ENCODE data around the gene APOBEC3G.
"Not testable (repeated sequence)": the region's sequence is repeated elsewhere in the genome, so short reads cannot be mapped to it uniquely, and the experiment has no call there.

Gene APOBEC3G

DNA sequence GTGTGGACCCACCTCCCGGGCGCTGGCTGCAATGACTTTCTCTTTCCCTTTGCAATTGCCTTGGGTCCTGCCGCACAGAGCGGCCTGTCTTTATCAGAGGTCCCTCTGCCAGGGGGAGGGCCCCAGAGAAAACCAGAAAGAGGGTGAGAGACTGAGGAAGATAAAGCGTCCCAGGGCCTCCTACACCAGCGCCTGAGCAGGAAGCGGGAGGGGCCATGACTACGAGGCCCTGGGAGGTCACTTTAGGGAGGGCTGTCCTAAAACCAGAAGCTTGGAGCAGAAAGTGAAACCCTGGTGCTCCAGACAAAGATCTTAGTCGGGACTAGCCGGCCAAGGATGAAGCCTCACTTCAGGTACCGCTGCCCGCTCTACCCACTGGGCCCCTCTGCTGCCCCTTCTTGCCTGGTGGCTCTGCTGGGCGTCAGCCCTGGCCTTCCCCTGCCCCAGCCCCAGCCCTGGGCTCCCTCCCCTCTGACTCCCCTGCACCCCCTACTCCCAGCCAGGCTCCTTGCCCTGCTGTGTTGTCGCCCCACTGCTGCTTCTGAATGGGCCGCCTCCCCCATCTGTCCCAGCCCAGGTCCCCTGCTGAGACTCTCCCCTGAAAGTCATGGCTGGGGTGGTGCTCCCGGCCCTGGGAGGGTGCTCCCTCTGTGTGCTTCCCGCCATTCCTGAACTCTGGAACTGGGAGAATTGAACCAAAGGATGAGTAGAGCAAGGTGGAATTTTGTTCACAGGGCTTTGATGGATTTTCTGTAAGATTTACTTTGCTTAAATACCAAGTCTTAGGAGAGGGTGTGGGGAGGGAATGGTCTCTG is at the start of gene APOBEC3G:
Gene APOBEC3G (plus strand): TSS at position 250 of the 815 bp plus-strand sequence. CDS start 87 bp downstream, at position 337.
- DNase-seq (ENCODE audit: low read depth in 1 of 2, low spot score in 1 of 2) = not testable (repeated sequence)

DNA sequence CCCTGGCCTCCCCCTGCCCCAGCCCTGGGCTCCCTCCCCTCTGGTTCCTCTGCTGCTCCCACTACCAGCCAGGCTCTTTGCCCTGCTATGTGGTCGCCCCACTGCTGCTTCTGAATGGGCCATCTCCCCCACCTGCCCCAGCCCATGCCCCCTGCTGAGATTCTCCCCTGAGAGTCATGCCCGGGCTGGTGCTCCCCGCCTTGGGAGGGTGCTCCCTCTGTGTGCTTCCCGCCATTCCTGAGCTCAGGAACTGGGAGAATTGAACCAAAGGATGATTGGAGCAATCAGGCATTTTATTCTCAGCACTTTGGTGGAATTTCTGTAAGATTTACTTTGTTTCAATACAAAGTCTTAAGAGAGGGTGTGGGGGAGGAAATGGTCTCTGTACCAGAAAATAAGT is 49.4 kb upstream of the APOBEC3G start:
- no peak for DNase-seq (ENCODE audit: low read depth in 1 of 2, low spot score in 1 of 2)

DNA sequence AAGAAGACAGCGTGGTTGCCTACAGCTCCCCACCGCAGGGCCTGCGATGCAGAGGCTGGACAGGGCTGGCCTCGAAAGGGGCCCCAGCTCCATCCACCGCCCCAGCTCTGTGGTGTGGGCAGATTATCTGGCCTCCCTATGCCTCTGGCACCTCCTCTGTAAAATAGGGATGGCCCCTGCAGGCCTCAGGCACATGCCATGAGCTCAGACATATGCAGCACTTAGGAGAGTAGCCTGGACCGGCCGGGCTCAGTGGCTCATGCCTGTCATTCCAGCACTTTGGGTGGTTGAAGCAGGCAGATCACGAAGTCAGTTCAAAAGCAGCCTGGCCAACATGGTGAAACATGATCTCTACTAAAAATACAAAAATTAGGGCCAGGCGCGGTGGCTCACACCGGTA is 48.8 kb upstream of the APOBEC3G start:
- DNase-seq (ENCODE audit: low read depth in 1 of 2, low spot score in 1 of 2) = no peak

DNA sequence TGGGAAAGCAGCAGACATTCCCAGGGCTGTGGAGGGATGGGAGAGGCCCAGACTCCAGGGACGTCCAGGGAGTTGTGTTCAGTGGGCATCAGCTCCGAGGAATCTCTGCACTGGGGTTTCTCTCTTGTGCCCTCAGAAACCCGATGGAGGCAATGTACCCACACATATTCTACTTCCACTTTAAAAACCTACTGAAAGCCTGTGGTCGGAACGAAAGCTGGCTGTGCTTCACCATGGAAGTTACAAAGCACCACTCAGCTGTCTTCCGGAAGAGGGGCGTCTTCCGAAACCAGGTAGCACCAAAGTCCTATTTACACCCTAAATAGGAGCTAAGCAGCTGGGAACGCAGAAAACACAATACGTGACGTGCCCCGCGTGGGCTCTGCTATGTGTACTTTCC is 47.8 kb upstream of the APOBEC3G start:
- no peak for DNase-seq (ENCODE audit: low read depth in 1 of 2, low spot score in 1 of 2)

DNA sequence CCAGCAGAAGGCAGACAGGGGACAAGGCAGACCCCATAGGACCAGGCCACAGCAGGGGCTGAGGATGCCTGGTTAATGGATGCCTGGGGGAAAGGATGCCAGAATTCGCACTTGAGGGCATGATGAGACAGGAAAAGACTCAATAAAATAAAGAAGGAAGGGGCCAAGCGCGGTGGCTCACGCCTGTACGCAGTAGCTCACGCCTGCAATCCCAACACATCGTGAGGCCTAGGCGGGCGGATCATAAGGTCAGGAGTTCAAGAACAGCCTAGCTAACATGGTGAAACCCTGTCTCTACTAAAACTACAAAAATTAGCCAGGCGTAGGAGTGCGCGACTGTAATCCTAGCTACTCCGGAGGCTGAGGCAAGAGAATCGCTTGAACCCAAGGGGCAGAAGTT is 46.4 kb upstream of the APOBEC3G start:
- DNase-seq (ENCODE audit: low read depth in 1 of 2, low spot score in 1 of 2) = no peak

DNA sequence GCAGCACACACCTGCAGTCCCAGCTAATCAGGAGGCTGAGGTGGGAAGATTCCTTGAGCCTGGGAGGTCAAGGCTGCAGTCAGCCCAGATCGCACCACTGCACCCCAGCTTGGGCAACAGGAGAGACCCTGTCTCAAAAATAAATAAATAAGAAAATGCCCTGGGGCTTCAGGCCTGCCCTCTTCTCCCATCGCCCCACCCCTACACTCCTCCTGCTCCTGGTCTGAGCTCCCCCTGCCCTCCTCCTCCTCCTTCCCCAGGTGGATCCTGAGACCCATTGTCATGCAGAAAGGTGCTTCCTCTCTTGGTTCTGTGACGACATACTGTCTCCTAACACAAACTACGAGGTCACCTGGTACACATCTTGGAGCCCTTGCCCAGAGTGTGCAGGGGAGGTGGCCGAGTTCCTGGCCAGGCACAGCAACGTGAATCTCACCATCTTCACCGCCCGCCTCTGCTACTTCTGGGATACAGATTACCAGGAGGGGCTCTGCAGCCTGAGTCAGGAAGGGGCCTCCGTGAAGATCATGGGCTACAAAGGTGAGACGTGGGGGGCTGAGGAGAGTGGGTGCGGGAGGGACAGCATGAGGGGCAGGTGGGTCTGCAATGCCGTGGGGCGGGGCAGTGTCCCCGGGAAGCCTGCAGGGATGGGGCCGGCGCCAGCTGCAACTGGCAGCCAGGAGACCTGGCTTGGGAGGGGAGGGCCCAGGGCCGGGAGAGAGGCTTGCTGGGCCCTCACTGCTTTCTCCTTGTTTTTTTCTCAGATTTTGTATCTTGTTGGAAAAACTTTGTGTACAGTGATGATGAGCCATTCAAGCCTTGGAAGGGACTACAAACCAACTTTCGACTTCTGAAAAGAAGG is 45.4 kb upstream of the APOBEC3G start:
- not testable (repeated sequence) for DNase-seq (ENCODE audit: low read depth in 1 of 2, low spot score in 1 of 2)

DNA sequence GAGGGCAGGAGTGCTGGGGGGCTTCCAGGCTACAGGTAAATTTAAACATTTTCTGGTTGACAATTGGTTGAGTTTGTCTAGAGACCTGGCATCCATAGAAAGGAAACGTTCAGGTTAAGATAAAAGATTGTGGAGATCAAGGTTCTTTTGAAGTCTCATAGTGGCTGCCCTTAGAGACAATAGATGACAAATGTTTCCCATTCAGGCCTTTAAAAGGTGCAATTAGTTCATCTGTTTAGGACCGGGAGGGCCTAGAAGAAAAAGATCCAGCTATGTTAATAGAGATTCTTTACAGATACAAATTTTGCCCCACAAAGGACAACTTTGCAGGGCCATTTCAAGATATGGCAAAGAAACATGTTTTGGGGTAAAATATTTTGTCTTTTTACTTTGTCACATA is 40.0 kb upstream of the APOBEC3G start:
- DNase-seq (ENCODE audit: low read depth in 1 of 2, low spot score in 1 of 2) = not testable (repeated sequence)

DNA sequence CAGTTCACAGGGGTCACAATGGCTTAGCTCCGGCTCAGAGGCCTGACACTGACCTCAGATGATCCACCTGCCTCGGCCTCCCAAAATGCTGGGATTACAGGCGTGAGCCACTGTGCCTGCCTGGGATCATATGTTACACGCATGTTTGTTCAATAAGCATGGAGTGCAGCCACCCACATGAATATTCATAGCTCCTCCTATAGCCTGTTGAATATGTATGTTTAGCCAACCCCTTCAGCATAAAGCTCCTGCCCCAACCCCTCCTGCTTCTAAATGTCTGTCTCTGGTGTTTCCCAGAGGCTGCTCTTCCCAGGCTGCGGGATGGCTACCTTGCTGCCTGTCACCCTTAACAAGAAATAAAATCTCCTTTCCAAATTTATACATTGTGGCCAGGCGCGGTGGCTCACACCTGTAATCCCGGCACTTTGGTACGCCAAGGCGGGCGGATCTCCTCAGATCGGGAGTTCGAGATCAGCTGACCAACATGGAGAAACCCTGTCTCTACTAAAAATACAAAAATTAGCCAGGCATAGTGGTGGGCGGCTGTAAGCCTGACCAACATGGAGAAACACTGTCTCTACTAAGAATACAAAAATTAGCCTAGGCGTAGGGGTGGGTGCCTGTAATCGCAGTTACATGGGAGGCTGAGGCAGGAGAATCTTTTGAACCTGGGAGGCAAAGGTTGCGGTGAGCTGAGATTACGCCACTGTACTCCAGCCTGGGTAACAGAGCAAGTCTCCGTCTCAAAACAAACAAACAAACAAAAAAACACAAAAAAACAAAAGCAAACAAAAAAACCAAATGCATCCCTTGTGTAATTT is 37.6 kb upstream of the APOBEC3G start:
- no peak for DNase-seq (ENCODE audit: low read depth in 1 of 2, low spot score in 1 of 2)

DNA sequence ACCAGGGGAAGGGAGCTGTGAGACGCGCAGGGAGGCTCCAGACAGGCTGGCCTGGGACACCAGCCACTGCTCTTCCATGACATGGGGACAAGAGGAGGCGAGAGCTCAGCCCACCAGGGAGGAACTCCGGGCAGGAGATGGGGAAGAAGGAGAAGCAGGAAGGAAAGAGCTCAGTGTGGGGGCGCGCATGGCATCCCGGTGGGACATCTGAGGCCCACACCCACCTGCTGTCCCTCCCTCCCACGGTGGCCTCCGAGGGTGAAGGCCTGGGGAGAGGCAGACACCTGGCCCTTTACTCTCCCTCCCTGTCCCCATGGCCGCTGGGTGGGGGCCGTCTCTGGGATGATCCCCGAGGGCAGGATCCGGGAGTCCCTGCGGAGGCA is 36.9 kb upstream of the APOBEC3G start:
- DNase-seq (ENCODE audit: low read depth in 1 of 2, low spot score in 1 of 2) = not testable (repeated sequence)

DNA sequence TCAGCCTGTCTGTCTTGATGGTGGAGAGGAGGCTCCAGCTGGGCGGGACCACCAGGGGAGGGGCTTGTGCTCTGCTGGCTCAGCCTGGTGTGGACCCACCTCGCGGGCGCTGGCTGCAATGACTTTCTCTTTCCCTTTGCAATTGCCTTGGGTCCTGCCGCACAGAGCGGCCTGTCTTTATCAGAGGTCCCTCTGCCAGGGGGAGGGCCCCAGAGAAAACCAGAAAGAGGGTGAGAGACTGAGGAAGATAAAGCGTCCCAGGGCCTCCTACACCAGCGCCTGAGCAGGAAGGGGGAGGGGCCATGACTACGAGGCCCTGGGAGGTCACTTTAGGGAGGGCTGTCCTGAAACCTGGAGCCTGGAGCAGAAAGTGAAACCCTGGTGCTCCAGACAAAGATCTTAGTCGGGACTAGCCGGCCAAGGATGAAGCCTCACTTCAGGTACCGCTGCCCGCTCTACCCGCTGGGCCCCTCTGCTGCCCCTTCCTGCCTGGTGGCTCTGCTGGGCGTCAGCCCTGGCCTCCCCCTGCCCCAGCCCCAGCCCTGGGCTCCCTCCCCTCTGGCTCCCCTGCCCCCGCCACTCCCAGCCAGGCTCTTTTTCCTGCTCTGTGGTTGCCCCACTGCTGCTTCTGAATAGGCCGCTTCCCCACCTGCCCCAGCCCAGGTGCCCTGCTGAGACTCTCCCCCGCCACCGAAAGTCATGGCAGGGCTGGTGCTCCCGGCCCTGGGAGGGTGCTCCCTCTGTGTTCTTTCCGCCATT is 36.4 kb upstream of the APOBEC3G start, which contains the start of gene APOBEC3F:
Gene APOBEC3F (plus strand): TSS at position 327 of the 759 bp plus-strand sequence. CDS start 97 bp downstream, at position 424.
- peak; percentile 35 to 39 for DNase-seq (ENCODE audit: low read depth in 1 of 2, low spot score in 1 of 2)

DNA sequence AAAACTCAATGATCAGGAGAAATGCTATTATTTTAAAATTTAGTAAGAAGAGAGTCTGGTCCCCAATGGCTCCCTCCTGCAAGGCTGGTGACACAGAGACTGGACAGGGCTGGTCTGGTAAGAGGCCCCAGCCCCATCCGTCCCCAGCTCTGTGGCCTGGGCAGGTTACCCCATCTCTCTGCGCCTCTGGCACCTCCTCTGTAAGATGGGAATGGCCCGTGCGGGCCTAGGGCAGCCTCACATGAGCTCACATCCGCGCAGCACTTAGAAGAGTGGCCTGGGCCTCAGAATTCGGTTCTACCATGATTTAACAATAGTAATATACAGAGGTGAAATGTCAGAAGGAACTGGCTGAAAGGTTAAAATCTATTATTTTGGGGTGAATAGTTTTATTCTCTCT is 35.2 kb upstream of the APOBEC3G start:
- no peak for DNase-seq (ENCODE audit: low read depth in 1 of 2, low spot score in 1 of 2)

DNA sequence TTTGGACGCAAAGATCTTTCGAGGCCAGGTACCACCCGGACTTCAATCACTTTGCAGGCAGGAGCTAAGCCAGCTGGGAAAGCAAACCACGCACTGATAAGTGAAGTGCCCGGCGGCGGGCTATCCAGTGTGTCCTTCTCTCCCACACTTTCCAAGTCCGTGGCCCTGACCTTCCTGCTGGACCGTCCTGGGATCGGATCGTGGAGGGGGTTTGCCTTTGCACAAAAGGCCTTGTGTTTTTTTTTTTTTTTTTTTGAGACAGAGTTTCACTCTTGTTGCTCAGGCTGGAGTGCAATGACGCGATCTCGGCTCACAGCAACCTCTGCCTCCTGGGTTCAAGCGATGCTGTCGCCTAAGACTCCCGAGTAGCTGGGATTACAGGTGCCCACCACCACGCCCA is 34.0 kb upstream of the APOBEC3G start:
- not testable (repeated sequence) for DNase-seq (ENCODE audit: low read depth in 1 of 2, low spot score in 1 of 2)

DNA sequence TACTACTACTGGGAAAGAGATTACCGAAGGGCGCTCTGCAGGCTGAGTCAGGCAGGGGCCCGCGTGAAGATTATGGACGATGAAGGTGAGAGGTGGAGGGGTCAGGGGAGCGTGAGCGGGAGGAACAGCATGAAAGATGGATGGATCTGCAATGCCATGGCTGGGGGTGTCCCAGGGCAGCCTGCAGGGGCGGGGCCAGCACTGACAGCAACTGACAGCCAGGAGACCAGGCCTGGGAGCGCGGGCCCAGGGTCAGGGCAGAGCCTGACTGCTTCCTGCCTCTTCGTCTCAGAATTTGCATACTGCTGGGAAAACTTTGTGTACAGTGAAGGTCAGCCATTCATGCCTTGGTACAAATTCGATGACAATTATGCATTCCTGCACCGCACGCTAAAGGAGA is 31.9 kb upstream of the APOBEC3G start:
- not testable (repeated sequence) for DNase-seq (ENCODE audit: low read depth in 1 of 2, low spot score in 1 of 2)

DNA sequence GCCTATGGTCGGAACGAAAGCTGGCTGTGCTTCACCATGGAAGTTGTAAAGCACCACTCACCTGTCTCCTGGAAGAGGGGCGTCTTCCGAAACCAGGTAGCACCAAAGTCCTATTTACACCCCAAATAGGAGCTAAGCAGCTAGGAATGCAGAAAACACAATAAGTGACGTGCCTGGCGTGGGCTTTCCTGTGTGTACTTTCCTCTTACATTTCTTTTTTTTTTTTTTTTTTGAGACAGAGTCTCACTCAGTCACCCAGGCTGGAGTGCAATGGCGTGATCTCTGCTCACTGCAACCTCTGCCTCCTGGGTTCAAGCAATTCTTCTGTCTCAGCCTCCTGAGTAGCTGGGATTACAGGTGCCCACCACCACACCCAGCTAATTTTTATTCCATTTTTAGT is 27.6 kb upstream of the APOBEC3G start:
- not testable (repeated sequence) for DNase-seq (ENCODE audit: low read depth in 1 of 2, low spot score in 1 of 2)

DNA sequence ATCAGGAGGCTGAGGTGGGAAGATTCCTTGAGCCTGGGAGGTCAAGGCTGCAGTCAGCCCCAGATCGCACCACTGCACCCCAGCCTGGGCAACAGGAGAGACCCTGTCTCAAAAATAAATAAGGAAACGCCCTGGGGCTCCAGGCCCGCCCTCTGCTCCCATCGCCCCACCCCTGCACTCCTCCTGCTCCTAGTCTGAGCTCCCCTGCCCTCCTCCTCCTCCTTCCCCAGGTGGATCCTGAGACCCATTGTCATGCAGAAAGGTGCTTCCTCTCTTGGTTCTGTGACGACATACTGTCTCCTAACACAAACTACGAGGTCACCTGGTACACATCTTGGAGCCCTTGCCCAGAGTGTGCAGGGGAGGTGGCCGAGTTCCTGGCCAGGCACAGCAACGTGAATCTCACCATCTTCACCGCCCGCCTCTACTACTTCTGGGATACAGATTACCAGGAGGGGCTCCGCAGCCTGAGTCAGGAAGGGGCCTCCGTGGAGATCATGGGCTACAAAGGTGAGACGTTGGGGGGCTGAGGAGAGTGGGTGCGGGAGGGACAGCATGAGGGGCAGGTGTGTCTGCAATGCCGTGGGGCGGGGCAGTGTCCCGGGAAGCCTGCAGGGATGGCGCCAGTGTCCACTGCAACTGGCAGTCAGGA is 25.1 kb upstream of the APOBEC3G start:
- not testable (repeated sequence) for DNase-seq (ENCODE audit: low read depth in 1 of 2, low spot score in 1 of 2)

DNA sequence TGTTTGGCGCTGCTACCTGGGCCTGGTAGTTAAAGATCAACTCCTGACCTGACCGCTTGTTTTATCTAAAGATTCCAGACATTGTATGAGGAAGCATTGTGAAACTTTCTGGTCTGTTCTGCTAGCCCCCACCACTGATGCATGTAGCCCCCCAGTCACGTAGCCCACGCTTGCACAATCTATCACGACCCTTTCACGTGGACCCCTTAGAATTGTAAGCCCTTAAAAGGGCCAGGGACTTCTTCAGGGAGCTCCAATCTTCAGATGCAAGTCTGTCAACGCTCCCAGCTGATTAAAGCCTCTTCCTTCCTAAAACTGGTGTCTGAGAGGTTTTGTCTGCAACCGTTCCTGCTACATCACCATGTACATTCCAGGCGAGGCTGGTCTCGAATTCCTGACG is 21.4 kb upstream of the APOBEC3G start:
- no peak for DNase-seq (ENCODE audit: low read depth in 1 of 2, low spot score in 1 of 2)

DNA sequence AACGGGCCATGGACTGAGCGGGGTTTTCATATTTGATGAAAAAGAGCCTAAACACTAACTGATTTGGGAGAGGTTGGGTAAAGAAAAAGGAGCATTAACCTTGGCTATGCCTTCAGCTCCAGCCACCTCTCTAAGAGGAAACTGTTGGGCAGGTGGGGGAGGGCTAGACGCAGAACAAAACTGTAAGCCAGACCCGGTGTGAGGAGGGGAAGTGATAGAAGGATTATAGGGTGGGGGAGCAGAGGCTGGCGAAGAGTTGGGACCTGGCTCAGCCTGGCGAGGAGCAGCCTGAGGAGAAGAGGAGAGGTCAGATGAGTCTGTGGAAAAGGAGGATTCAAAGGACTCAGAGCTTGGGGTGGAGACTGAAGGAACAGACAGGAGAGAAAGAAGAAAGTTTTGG is 15.8 kb upstream of the APOBEC3G start:
- DNase-seq (ENCODE audit: low read depth in 1 of 2, low spot score in 1 of 2) = not testable (repeated sequence)

DNA sequence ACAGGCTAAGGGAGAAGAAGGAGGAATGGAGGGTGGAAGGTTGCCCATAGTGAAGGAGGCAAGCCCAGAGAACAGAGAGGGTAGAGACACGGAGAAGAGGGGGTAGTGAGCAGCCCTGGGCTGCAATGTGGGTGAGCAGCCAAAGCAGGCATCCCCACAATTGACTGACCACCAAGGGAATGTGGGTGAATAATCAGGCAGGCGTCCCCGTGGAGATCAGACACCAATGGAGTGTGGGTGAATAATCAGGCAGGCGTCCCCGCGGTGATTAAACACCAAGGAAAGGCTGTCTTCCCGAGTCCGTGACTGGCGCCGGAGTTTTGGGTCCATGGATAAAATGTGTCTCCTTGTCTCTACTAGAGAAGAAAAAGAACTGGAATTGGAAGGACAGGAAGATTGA is 15.1 kb upstream of the APOBEC3G start:
- DNase-seq (ENCODE audit: low read depth in 1 of 2, low spot score in 1 of 2) = not testable (repeated sequence)

DNA sequence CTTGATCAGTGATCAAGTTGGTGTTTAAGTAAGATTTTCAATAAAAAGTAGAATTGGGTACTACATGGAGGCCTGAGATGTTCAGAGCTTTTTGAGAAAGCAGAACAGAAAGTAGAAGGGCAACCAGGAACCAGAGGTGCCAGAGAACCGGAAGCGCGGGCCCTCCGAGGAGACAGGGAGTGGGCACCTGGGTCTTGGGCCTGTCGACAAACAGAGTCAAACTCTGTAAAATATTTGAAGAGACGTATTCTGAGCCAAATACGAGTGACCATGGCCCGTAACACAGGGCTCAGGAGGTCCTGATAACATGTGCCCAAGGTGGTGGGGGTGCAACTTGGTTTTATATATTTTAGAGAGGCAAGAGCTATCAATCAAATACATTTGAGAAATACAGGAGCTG is 13.2 kb upstream of the APOBEC3G start:
- not testable (repeated sequence) for DNase-seq (ENCODE audit: low read depth in 1 of 2, low spot score in 1 of 2)
